ENCODE data around the gene PNPLA8. TPM values are rescaled to one million over a fixed set of nuclear protein-coding genes. Genes with fewer than 3 reads are reported as not detected.
A peak's percentile ranks its signal among the peaks of the same experiment; 100 is the strongest.

PNPLA8 gene
- total RNA-seq (2021) = 15.6 and 31.3 TPM in 2 replicates
- Bru-seq, nascent RNA = percentile 92 among the genes with signal in this experiment
- percentile 86 among the genes with signal in this experiment for BruChase-seq, experiment 1, labeled RNA remaining after a 2-hour chase
- BruChase-seq, experiment 2, labeled RNA remaining after a 6-hour chase = percentile 87 among the genes with signal in this experiment
- long read RNA-seq, transcript PNPLA8-206 (10 exons, 3,462 nt) = minor isoform, 5 of 48 reads
- long read RNA-seq, transcript PNPLA8-201 (11 exons, 3,490 nt) = major isoform, 22 of 48 reads
- long read RNA-seq, partial matches to known transcripts = 4 of 48 reads
- long read RNA-seq, other reads (novel, unspliced or antisense) = 16 of 48 reads

- H3F3A ChIP-seq (ENCODE audit: insufficient read depth, low read depth) = peaks cover 53% of the 10 kb centered on the region
- CTCF ChIA-PET = interaction anchor here (0.6 to 0.7 kb wide), 2 partner anchors 429 to 897 kb away, joined by 3 to 5 read pairs; no protein-coding TSS in a partner anchor
Measured at GRCh38 chr7:108525985-108526767, at the start of gene PNPLA8. Gene PNPLA8 (minus strand): TSS chr7:108526135. CDS start chr7:108515491, 10,644 bp downstream.

DNA sequence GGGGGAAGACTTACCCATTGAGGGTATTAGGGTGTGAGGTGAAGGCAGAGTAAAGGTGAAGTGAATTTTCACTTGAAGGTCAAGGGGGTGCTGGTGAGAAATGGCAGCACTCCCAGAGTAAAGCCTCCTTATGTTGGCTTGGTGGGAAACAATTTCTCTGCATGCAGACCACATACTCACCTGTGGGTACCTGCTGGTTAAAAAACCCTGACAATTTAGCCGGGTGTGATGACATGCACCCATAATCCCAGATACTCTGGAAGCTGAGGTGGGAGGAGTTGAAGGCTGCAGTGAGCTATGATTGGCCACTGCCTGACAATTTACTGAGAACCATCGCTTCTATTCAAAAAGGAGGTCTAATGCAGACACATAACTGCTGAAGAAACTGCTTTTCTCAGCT is 49.2 kb upstream of the PNPLA8 start:
- no peaks in the 10 kb centered on the region for H3K9me2 ChIP-seq (ENCODE audit: insufficient read depth)
- H3K27me3 ChIP-seq (ENCODE audit: insufficient read depth, low read depth) = no peaks in the 10 kb centered on the region
- H3F3A ChIP-seq (ENCODE audit: insufficient read depth, low read depth) = peaks cover 11% of the 10 kb centered on the region; the same call in 1 of the 2 replicates
- H3K4me1 ChIP-seq (replicated peaks; ENCODE audit: insufficient read depth) = peaks cover 11% of the 10 kb centered on the region
- no peak overlapping the region for H2AFZ ChIP-seq
- peaks cover 37% of the 10 kb centered on the region for H3K79me2 ChIP-seq (ENCODE audit: low read depth)
- BruUV-seq (replicated peaks) = no TSS peak
- peaks cover 50% of the 10 kb centered on the region for H3K36me3 ChIP-seq (ENCODE audit: low read depth)
- CTCF ChIA-PET = no interaction called here
- H3K4me2 ChIP-seq = no peak overlapping the region
- POLR2A ChIA-PET (ENCODE audit: unreplicated experiment) = interaction anchor here (0.6 kb wide), 1 partner anchor 721 kb away, joined by 5 read pairs; no protein-coding TSS in a partner anchor
- no peak for DNase-seq
- H3K9me3 ChIP-seq (ENCODE audit: insufficient read depth, low read depth) = no peaks in the 10 kb centered on the region; the same call in 1 of the 2 replicates
- H3K27ac ChIP-seq = no peak overlapping the region
- H3K4me3 ChIP-seq = no peak overlapping the region
- H4K20me1 ChIP-seq (ENCODE audit: insufficient read depth) = peaks cover 22% of the 10 kb centered on the region
- TF ChIP-seq EZH2 (IDR thresholded peaks at IDR 0.05; ENCODE audit: low read depth) = no peak
- TF ChIP-seq, protein P1, sequence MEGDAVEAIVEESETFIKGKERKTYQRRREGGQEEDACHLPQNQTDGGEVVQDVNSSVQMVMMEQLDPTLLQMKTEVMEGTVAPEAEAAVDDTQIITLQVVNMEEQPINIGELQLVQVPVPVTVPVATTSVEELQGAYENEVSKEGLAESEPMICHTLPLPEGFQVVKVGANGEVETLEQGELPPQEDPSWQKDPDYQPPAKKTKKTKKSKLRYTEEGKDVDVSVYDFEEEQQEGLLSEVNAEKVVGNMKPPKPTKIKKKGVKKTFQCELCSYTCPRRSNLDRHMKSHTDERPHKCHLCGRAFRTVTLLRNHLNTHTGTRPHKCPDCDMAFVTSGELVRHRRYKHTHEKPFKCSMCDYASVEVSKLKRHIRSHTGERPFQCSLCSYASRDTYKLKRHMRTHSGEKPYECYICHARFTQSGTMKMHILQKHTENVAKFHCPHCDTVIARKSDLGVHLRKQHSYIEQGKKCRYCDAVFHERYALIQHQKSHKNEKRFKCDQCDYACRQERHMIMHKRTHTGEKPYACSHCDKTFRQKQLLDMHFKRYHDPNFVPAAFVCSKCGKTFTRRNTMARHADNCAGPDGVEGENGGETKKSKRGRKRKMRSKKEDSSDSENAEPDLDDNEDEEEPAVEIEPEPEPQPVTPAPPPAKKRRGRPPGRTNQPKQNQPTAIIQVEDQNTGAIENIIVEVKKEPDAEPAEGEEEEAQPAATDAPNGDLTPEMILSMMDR (conservative IDR thresholded peaks at IDR 0.05) = no peak
- intact Hi-C loops (cut with micrococcal nuclease; ENCODE audit: unreplicated experiment) = no loop called here

More at GRCh38 chr7:108525985-108526767, at the start of gene PNPLA8:
- POLR2A ChIA-PET (ENCODE audit: unreplicated experiment) = interaction anchor here (0.5 to 1.3 kb wide), 9 partner anchors 29 to 556 kb away, joined by 3 to 9 read pairs (median 5); partner anchors contain the start of genes DNAJB9 and THAP5
- TF ChIP-seq, protein P1 (conservative IDR thresholded peaks at IDR 0.05) = no peak
- TF ChIP-seq EZH2 (IDR thresholded peaks at IDR 0.05; ENCODE audit: low read depth) = no peak
- H3K27ac ChIP-seq = peak within 1 kb of the TSS; percentile 96
- H3K79me2 ChIP-seq (ENCODE audit: low read depth) = peaks cover 49% of the 10 kb centered on the region
- no peaks in the 10 kb centered on the region for H3K9me2 ChIP-seq (ENCODE audit: insufficient read depth)
- DNase-seq = peak; percentile 98 to 100
- no peaks in the 10 kb centered on the region for H4K20me1 ChIP-seq (ENCODE audit: insufficient read depth)
- H3K4me3 ChIP-seq = peak within 1 kb of the TSS; percentile 68
- H3K4me2 ChIP-seq = peak within 1 kb of the TSS; percentile 86
- H2AFZ ChIP-seq = peak within 1 kb of the TSS; percentile 77
- BruUV-seq (replicated peaks) = no TSS peak
- H3K36me3 ChIP-seq (ENCODE audit: low read depth) = peaks cover 2% of the 10 kb centered on the region; the same call in 1 of the 2 replicates
- no peaks in the 10 kb centered on the region for H3K27me3 ChIP-seq (ENCODE audit: insufficient read depth, low read depth)
- peaks cover 56% of the 10 kb centered on the region for H3K4me1 ChIP-seq (replicated peaks; ENCODE audit: insufficient read depth)
- H3K9me3 ChIP-seq (ENCODE audit: insufficient read depth, low read depth) = no peaks in the 10 kb centered on the region
- intact Hi-C loops (cut with micrococcal nuclease; ENCODE audit: unreplicated experiment) = loop anchor here (1.0 to 10.0 kb wide), 4 partner anchors 43 to 1751 kb away; partner anchors contain the start of genes DNAJB9 and THAP5

- Histone ChIP-seq H3K27ac (no peak overlapping the region), H3K27me3 (ENCODE audit: insufficient read depth, low read depth) (no peaks in the 10 kb centered on the region), H3K4me2 (peak overlapping the region; percentile 33), H3K9me3 (ENCODE audit: insufficient read depth, low read depth) (no peaks in the 10 kb centered on the region), H3F3A (ENCODE audit: insufficient read depth, low read depth) (peaks cover 11% of the 10 kb centered on the region; the same call in 1 of the 2 replicates), H3K4me3 (no peak overlapping the region), H4K20me1 (ENCODE audit: insufficient read depth) (peaks cover 22% of the 10 kb centered on the region), H3K79me2 (ENCODE audit: low read depth) (peaks cover 59% of the 10 kb centered on the region), H3K4me1 (replicated peaks; ENCODE audit: insufficient read depth) (peaks cover 21% of the 10 kb centered on the region), H3K9me2 (ENCODE audit: insufficient read depth) (no peaks in the 10 kb centered on the region), H3K36me3 (ENCODE audit: low read depth) (peaks cover 39% of the 10 kb centered on the region), H2AFZ (no peak overlapping the region)
- intact Hi-C loops (cut with micrococcal nuclease; ENCODE audit: unreplicated experiment) = loop anchor here (5.0 kb wide), 1 partner anchor 40 kb away; no protein-coding TSS in a partner anchor
- DNase-seq = no peak
- TF ChIP-seq, protein P1 (conservative IDR thresholded peaks at IDR 0.05) = no peak
- TF ChIP-seq EZH2 (IDR thresholded peaks at IDR 0.05; ENCODE audit: low read depth) = no peak
- CTCF ChIA-PET = no interaction called here
- POLR2A ChIA-PET (ENCODE audit: unreplicated experiment) = no interaction called here
- BruUV-seq (replicated peaks) = no TSS peak
Measured at GRCh38 chr7:108572480-108572879, 46.5 kb upstream of the PNPLA8 start.
